Breast epithelium (tissue), 3 donors: ENCODE results near the gene PGGHG.

Experiments used
- CTCF ChIP-seq, 3 donors: fragments of 450-650 bp; IDR thresholded peaks; one replicate each; pipeline ENCODE4 v1.5.1; 2016 to 2017; ENCODE audit warnings: antibody characterized with exemption in 3 of 3, mild to moderate bottlenecking in 3 of 3, moderate library complexity in 3 of 3
- POLR2AphosphoS5 ChIP-seq, 3 donors: sonication (generic); formaldehyde crosslinking; IDR thresholded peaks; one replicate each; pipeline ENCODE4 v1.6.1; 2017; ENCODE audit warnings: antibody characterized with exemption in 3 of 3

- TF ChIP-seq CTCF (IDR thresholded peaks at IDR 0.05) (no peak), POLR2AphosphoS5 (IDR thresholded peaks at IDR 0.05) (no peak)
Observed at GRCh38 chr11:316031-316701, 27.2 kb downstream of the PGGHG start.
